AG09319 (cell line): ENCODE results near the gene LSM11.

Experiments
- DNase-seq: peaks from one replicate; pipeline ENCODE4 v3.0.0-alpha.2; 2010; ENCODE audit warnings: low read depth; ENCODE audit errors: extremely low read depth
- TF ChIP-seq, protein P1 (sequence below): IDR thresholded peaks from 2 replicates; pipeline ENCODE4 v1.5.1; 2011; ENCODE audit warnings: low read depth, mild to moderate bottlenecking, inconsistent platforms, low read length, moderate library complexity

LSM11 gene

DNA sequence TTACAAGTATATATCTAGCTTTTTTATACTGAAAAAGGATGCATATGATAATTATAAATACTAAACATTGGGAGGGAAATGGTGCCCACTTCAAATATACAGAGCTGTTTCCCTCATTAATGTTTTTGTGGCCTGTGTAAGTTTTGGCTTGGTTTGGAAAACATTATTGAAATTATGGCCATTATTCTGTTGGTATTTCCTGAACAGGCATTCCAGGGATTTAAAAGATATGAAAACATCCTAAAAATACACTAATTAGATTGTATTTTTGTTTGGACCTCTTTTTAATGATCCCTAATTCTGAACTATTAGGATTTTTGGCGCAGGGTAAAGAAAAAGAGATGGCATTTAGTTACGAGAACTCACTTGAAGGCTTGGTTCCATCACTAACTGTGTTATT, 64.5 kb downstream of the LSM11 start:
- no peak for DNase-seq
- TF ChIP-seq, protein P1, sequence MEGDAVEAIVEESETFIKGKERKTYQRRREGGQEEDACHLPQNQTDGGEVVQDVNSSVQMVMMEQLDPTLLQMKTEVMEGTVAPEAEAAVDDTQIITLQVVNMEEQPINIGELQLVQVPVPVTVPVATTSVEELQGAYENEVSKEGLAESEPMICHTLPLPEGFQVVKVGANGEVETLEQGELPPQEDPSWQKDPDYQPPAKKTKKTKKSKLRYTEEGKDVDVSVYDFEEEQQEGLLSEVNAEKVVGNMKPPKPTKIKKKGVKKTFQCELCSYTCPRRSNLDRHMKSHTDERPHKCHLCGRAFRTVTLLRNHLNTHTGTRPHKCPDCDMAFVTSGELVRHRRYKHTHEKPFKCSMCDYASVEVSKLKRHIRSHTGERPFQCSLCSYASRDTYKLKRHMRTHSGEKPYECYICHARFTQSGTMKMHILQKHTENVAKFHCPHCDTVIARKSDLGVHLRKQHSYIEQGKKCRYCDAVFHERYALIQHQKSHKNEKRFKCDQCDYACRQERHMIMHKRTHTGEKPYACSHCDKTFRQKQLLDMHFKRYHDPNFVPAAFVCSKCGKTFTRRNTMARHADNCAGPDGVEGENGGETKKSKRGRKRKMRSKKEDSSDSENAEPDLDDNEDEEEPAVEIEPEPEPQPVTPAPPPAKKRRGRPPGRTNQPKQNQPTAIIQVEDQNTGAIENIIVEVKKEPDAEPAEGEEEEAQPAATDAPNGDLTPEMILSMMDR, result no peak
